ENCODE results near the gene ZBTB7C.
A peak's percentile ranks its signal among the peaks of the same experiment; 100 is the strongest.

DNA sequence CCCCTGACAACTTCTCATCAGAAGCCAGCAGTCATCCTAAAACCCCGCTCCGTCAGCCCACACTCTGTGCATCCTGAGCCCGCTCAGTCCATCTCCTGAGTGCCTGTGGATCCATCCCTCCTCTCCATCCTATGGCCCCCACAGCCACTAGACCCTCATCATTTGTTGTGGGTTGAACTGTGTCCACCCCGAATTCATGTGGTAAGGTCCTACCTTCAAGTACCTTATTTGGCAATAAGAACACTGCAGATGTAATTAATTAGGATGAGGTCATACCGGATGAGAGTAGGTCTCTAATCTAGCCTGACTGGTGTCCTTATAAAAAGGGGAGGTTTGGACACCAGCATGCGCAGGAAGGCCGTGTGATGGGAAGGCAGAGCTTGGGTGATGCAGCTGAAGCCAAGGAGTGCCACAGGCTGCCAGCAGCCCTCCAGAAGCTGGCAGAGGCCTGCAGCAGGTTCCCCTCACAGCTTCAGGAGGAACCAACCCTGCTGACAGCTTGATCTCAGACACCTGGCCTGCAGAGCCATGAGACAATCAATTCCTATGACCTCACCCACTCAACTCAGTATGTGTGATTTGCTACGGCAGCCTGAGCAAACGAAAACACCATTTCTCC lies 192.4 kb downstream of the ZBTB7C start:
- TF ChIP-seq ZNF221 (tag by site-specific recombination; IDR thresholded peaks at IDR 0.05; ENCODE audit: borderline replicate concordance) (no peak), ZNF747 (tag by site-specific recombination; IDR thresholded peaks at IDR 0.05) (no peak), TCF7L2 (IDR thresholded peaks at IDR 0.05; ENCODE audit: borderline replicate concordance, low read depth, low read length) (no peak), REPIN1 (tag by site-specific recombination; IDR thresholded peaks at IDR 0.05; ENCODE audit: low read depth) (no peak), YY2 (tag by site-specific recombination; IDR thresholded peaks at IDR 0.05) (no peak), ZNF341 (tag by site-specific recombination; IDR thresholded peaks at IDR 0.05; ENCODE audit: low read depth) (no peak), ZNF600 (tag by site-specific recombination; IDR thresholded peaks at IDR 0.05) (0 out of 2 replicates have a peak, but pooled peaks have one; percentile 28), ZNF114 (tag by site-specific recombination; IDR thresholded peaks at IDR 0.05) (no peak)
- TF ChIP-seq, protein P1, sequence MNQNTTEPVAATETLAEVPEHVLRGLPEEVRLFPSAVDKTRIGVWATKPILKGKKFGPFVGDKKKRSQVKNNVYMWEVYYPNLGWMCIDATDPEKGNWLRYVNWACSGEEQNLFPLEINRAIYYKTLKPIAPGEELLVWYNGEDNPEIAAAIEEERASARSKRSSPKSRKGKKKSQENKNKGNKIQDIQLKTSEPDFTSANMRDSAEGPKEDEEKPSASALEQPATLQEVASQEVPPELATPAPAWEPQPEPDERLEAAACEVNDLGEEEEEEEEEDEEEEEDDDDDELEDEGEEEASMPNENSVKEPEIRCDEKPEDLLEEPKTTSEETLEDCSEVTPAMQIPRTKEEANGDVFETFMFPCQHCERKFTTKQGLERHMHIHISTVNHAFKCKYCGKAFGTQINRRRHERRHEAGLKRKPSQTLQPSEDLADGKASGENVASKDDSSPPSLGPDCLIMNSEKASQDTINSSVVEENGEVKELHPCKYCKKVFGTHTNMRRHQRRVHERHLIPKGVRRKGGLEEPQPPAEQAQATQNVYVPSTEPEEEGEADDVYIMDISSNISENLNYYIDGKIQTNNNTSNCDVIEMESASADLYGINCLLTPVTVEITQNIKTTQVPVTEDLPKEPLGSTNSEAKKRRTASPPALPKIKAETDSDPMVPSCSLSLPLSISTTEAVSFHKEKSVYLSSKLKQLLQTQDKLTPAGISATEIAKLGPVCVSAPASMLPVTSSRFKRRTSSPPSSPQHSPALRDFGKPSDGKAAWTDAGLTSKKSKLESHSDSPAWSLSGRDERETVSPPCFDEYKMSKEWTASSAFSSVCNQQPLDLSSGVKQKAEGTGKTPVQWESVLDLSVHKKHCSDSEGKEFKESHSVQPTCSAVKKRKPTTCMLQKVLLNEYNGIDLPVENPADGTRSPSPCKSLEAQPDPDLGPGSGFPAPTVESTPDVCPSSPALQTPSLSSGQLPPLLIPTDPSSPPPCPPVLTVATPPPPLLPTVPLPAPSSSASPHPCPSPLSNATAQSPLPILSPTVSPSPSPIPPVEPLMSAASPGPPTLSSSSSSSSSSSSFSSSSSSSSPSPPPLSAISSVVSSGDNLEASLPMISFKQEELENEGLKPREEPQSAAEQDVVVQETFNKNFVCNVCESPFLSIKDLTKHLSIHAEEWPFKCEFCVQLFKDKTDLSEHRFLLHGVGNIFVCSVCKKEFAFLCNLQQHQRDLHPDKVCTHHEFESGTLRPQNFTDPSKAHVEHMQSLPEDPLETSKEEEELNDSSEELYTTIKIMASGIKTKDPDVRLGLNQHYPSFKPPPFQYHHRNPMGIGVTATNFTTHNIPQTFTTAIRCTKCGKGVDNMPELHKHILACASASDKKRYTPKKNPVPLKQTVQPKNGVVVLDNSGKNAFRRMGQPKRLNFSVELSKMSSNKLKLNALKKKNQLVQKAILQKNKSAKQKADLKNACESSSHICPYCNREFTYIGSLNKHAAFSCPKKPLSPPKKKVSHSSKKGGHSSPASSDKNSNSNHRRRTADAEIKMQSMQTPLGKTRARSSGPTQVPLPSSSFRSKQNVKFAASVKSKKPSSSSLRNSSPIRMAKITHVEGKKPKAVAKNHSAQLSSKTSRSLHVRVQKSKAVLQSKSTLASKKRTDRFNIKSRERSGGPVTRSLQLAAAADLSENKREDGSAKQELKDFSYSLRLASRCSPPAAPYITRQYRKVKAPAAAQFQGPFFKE (tag by site-specific recombination; IDR thresholded peaks at IDR 0.05; ENCODE audit: borderline replicate concordance), result no peak
- TF ChIP-seq, protein P2, sequence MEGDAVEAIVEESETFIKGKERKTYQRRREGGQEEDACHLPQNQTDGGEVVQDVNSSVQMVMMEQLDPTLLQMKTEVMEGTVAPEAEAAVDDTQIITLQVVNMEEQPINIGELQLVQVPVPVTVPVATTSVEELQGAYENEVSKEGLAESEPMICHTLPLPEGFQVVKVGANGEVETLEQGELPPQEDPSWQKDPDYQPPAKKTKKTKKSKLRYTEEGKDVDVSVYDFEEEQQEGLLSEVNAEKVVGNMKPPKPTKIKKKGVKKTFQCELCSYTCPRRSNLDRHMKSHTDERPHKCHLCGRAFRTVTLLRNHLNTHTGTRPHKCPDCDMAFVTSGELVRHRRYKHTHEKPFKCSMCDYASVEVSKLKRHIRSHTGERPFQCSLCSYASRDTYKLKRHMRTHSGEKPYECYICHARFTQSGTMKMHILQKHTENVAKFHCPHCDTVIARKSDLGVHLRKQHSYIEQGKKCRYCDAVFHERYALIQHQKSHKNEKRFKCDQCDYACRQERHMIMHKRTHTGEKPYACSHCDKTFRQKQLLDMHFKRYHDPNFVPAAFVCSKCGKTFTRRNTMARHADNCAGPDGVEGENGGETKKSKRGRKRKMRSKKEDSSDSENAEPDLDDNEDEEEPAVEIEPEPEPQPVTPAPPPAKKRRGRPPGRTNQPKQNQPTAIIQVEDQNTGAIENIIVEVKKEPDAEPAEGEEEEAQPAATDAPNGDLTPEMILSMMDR (tag by site-specific recombination; IDR thresholded peaks at IDR 0.05), result no peak
- TF ChIP-seq, protein P3, sequence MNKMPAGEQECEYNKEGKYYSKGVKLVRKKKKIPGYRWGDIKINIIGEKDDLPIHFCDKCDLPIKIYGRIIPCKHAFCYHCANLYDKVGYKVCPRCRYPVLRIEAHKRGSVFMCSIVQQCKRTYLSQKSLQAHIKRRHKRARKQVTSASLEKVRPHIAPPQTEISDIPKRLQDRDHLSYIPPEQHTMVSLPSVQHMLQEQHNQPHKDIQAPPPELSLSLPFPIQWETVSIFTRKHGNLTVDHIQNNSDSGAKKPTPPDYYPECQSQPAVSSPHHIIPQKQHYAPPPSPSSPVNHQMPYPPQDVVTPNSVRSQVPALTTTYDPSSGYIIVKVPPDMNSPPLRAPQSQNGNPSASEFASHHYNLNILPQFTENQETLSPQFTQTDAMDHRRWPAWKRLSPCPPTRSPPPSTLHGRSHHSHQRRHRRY (tag by site-specific recombination; IDR thresholded peaks at IDR 0.05), result no peak
- TF ChIP-seq, protein P4, sequence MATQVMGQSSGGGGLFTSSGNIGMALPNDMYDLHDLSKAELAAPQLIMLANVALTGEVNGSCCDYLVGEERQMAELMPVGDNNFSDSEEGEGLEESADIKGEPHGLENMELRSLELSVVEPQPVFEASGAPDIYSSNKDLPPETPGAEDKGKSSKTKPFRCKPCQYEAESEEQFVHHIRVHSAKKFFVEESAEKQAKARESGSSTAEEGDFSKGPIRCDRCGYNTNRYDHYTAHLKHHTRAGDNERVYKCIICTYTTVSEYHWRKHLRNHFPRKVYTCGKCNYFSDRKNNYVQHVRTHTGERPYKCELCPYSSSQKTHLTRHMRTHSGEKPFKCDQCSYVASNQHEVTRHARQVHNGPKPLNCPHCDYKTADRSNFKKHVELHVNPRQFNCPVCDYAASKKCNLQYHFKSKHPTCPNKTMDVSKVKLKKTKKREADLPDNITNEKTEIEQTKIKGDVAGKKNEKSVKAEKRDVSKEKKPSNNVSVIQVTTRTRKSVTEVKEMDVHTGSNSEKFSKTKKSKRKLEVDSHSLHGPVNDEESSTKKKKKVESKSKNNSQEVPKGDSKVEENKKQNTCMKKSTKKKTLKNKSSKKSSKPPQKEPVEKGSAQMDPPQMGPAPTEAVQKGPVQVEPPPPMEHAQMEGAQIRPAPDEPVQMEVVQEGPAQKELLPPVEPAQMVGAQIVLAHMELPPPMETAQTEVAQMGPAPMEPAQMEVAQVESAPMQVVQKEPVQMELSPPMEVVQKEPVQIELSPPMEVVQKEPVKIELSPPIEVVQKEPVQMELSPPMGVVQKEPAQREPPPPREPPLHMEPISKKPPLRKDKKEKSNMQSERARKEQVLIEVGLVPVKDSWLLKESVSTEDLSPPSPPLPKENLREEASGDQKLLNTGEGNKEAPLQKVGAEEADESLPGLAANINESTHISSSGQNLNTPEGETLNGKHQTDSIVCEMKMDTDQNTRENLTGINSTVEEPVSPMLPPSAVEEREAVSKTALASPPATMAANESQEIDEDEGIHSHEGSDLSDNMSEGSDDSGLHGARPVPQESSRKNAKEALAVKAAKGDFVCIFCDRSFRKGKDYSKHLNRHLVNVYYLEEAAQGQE (tag by site-specific recombination; IDR thresholded peaks at IDR 0.05), result no peak
